ENCODE results near the gene SRGAP1. TPM values are rescaled to one million over a fixed set of nuclear protein-coding genes. Genes with fewer than 3 reads are reported as not detected.

SRGAP1 gene
- total and polyA plus RNA-seq, 2 of the 8 experiments (the other 6 are each of a cell fraction or from before 2014, with no cell fraction given): 3.2 to 7.3 TPM

GRCh38 chr12:64064706-64065105 lies 220.2 kb downstream of the SRGAP1 start:
- H4K91ac ChIP-seq (replicated peaks; ENCODE audit: insufficient read length, low read length): no peak overlapping the region
- H3K27ac ChIP-seq (ENCODE audit: low read depth, low read length): no peak overlapping the region
- DNase-seq (ENCODE audit: low read depth in 1 of 2, low spot score in 2 of 2) (no peak), FAIRE-seq (no peak)
- POLR2A ChIA-PET (ENCODE audit: partially characterized antibody): interaction anchor here (0.6 kb wide), 1 partner anchor 214 kb away, joined by 3 read pairs; no protein-coding TSS in a partner anchor
- H3K9me3 ChIP-seq (ENCODE audit: insufficient read depth in 2 of 2, low read depth in 1 of 2, low read length in 1 of 2): no peaks in the 10 kb centered on the region
- H2AK5ac ChIP-seq (ENCODE audit: low read depth, low read length): no peak overlapping the region
- H3K79me1 ChIP-seq (ENCODE audit: low read depth, low read length): no peaks in the 10 kb centered on the region
- no peak overlapping the region for H3K9ac ChIP-seq (replicated peaks in 1 of 4; ENCODE audit: extremely low read depth in 1 of 4, low read depth in 3 of 4, low read length in 3 of 4)
- H3K4me1 ChIP-seq (replicated peaks in 1 of 4; ENCODE audit: control insufficient read depth in 3 of 4, insufficient read depth in 4 of 4, low read length in 3 of 4): no peaks in the 10 kb centered on the region
- no peak overlapping the region for H3K23ac ChIP-seq (ENCODE audit: insufficient read length)
- H2BK12ac ChIP-seq (ENCODE audit: low read depth, low read length): no peak overlapping the region
- no peak overlapping the region for H2BK120ac ChIP-seq (replicated peaks; ENCODE audit: low read depth, low read length)
- WGBS, 2 experiments (ENCODE audit: extremely low coverage in 1 of 2, insufficient coverage in 1 of 2, insufficient read length in 1 of 2, insufficient replicate concordance in 2 of 2, low coverage in 1 of 2, low lambda C conversion rate in 2 of 2, missing lambda C conversion rate in 1 of 2): 95% methylated on average over 8 of the region's 8 CpGs; no CpG with 5 or more reads in 1 of the 2 experiments
- CTCF ChIA-PET (ENCODE audit: partially characterized antibody): interaction anchor here (0.6 to 1.4 kb wide), 2 partner anchors 12 to 13 kb away, joined by 3 read pairs; no protein-coding TSS in a partner anchor
- no peaks in the 10 kb centered on the region for H4K20me1 ChIP-seq (replicated peaks in 1 of 2; ENCODE audit: control insufficient read depth in 1 of 2, insufficient read depth in 2 of 2, low read length in 2 of 2)
- H3K27me3 ChIP-seq (replicated peaks in 1 of 4; ENCODE audit: control insufficient read depth in 3 of 4, extremely low read depth in 1 of 4, insufficient read depth in 3 of 4, low read length in 3 of 4): no peaks in the 10 kb centered on the region
- H2BK15ac ChIP-seq (ENCODE audit: low read length): no peak overlapping the region
- no peak overlapping the region for H3K14ac ChIP-seq (ENCODE audit: insufficient read length)
- H4K8ac ChIP-seq (ENCODE audit: extremely low read depth, insufficient read depth, low read length): no peak overlapping the region
- H3K79me2 ChIP-seq (ENCODE audit: control insufficient read depth in 1 of 2, insufficient read depth in 2 of 2, low read length in 2 of 2): no peaks in the 10 kb centered on the region
- no peak overlapping the region for H2AFZ ChIP-seq (ENCODE audit: low read length)
- no peak overlapping the region for H3K4me2 ChIP-seq (ENCODE audit: insufficient read depth in 1 of 2, low read depth in 2 of 2, low read length in 2 of 2)
- H3K23me2 ChIP-seq (ENCODE audit: low read depth, low read length): no peaks in the 10 kb centered on the region
- no peak overlapping the region for H3K18ac ChIP-seq (ENCODE audit: extremely low read depth, low read length)
- no peak overlapping the region for H4K5ac ChIP-seq (ENCODE audit: insufficient read length, low read depth, low read length)
- H3K4me3 ChIP-seq (ENCODE audit: extremely low read depth in 1 of 4, insufficient read depth in 2 of 4, low read depth in 3 of 4, low read length in 4 of 4): no peak overlapping the region
- H2BK5ac ChIP-seq (ENCODE audit: low read depth, low read length): no peak overlapping the region
- no peak overlapping the region for H3K56ac ChIP-seq (replicated peaks; ENCODE audit: insufficient read length, low read depth, low read length)
- H3K4ac ChIP-seq (replicated peaks; ENCODE audit: insufficient read length, low read depth, low read length): no peak overlapping the region
- H3K36me3 ChIP-seq (ENCODE audit: control insufficient read depth in 2 of 4, insufficient read depth in 4 of 4, low read length in 3 of 4): no peaks in the 10 kb centered on the region; a peak in 1 of 8 replicates
- H2BK20ac ChIP-seq (ENCODE audit: low read length): no peak overlapping the region
- TF ChIP-seq YY1 (IDR thresholded peaks at IDR 0.05; ENCODE audit: low read depth, low read length): no peak
